GM19372 (cell line): ENCODE measurements around the gene SCAND1.
"Not testable (repeated sequence)": the region's sequence is repeated elsewhere in the genome, so short reads cannot be mapped to it uniquely, and the experiment has no call there.

Experiments used
- ATAC-seq: cut with Tn5 transposase; IDR thresholded peaks from one replicate; pipeline ENCODE4 v1.9.1; 2021; ENCODE audit warnings: mild to moderate bottlenecking, low read depth, moderate library complexity; ENCODE audit not compliant: unreplicated experiment

Gene SCAND1

DNA sequence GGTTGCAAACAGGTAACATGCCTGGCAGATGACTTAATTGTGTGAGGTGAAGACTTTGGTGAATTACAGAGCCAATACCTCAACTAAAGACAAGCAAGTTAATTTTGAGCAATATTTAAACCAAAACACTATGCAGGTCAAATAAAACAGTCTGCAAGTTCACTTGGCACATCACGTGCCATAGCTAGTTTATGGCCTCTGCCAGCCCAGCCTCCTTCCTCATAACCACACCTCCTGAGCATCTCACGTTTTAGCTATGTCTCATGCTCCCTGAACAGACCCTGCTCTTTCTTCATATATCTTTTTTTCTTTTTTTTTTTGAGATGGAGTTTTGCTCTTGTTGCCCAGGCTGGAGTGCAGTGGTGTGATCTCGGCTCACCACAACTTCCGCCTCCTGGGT is 9.6 kb upstream of the SCAND1 start:
- no peak for ATAC-seq

DNA sequence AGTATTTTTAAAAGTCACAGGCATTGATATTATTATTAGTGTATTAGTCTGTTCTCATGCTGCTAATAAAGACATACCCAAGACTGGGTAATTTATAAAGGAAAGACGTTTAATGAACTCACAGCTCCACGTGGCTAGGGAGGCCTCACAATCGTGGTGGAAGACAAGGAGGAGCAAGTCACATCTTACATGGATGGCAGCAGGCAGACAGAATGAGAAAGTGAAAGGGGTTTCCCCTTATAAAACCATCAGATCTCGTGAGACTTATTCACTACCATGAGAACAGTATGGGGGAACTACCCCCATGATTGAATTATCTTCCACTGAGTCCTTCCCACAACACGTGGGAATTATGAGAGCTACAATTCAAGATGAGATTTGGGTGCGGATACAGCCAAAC is 5.0 kb upstream of the SCAND1 start:
- not testable (repeated sequence) for ATAC-seq

DNA sequence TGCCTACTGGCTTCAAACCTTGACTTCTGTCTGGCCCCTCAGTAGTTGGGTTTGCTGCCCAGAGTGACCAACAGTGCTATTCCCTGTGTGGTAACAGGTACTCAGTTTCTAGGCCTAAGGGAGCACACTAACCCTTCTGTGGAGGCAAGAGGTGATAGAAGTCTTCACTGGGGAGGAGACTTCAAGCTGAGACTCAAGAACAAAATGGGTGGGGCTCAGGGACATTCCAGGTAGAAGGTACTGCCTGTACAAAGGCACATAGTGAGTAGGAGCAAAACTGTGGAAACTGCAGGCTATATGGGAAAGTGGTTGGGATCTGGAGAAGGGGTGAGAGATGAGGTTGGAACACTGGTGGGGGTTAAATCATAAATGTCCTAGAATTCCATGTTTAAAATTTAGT is 2.3 kb upstream of the SCAND1 start:
- no peak for ATAC-seq

DNA sequence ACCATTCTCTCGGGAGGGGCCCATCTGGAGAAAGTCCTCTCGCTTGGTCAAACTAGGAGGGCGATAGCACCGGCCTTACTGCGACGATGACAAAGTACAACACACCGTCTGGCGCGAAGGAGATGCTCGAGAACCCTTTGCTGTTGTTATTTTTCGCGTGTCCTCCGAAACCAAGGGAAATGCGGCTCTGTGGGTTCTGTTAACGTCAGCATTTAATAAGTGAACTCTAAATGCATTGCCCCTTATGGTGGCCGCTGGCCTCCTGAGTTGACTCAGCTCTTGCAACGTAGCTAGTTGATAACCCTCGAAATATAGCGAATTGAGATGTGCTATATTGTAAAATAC is 577 bp upstream of the SCAND1 start:
- ATAC-seq = no peak

DNA sequence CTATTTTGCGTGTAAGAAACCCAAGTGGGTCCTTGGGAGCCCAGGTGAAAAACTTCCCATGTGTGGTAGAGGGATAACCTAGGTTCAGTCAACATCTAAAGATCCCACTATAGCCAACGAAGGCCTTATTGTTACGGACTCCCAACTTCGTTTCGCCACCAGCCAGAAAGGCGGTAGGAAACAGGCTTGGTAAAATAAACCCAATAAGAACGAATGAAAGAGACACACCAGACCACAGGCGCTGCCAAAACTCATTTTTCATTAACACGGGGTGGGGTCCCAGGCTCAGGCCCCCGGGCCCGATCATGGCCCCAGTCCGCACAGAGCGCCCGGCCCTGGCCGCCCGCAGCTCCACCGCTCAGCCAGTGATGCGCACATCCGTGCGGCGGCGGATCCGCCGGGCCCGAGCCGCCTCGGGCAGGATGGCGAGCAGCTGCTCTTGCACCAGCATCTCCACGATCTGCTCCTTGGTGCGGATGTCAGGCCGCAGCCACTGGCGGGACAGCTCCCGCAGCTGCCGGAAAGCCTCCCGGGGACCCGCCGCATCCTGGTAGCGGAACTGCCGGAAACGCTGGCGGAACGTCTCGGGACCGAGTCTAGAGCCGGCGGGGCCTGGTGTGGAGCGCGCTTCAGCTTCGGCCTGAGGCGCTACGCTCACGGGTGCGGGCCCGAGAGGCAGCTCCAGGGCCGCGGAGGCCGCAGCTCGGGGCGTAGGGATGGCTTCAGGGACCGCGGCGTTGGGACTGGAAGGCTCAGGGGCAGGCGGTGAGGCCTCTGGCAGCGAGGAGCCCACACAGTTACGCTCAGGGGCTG is 709 bp downstream of the SCAND1 start:
- no peak for ATAC-seq

DNA sequence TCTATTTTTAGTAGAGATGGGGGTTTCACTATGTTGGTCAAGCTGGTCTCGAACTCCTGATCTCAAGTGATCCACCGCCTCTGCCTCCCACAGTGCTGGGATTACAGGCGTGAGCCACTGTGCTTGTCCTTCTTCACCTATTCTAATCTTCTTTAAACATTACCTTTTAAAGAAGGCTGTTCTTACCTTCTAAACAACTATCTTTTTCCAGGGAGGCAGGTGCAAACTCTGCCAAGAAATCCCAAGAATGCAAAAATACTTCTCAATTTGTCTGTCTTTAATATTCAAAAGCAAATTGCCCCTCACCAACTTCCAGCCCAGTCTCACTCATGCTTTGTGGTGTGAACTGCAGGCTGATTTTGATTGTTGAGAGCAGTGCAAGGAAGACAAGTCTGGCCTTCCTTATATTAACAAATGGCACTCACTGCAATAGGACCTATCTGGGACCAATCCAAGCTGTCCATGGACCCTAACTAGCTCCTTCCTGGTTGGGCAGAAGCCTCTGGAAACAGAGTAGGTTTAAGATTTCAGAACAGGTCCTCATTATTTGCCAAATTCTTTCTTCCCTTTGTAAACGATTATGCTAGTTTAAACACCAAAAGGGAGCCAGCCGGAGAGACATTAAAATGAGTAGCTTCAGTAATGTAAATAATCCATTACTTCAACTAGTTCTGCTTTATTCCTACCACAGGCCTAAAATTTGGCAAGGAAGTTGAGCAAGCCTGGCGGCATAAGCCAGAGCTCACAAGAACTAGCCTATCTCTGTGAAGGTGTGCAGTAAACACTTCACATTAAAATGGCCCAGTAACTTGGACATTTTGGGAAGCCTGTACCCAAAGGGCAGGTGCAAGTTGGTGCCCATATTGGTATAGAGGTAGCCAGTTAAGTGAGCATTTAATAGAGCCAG is 1.6 kb downstream of the SCAND1 start:
- ATAC-seq = no peak

DNA sequence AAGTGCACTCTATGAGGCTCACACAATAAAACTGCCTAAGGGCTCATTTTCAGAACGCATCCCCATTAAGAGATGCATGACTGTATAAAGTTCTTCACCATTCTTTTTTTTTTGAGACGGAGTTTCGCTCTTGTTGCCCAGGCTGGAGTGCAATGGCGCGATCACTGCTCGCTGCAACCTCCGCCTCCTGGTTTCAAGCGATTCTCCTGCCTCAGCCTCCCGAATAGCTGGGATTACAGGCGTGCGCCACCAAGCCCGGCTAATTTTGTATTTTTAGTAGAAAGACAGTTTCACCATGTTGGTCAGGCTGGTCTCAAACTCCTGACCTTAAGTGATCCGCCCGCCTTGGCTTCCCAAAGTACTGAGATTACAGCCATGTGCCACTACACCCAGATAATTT is 2.2 kb downstream of the SCAND1 start:
- ATAC-seq = not testable (repeated sequence)

DNA sequence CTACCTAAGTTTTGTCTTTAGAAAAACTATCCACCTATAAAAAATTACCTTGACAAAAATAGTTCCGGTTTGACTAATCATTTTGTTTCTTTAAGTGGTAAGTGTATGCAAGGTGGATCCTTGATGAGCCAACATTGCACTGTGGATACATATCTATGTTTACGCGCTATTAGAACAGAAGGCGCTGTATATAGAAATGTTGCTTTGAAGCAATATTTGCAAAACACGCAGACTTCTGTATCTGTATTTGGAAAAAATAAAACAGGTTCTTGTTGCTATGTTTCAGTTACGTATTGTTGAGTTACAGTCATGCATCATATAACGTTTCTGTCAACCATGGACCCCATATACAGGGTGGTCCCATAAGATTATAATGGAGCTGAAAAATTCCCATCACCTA is 4.2 kb downstream of the SCAND1 start:
- ATAC-seq = no peak

DNA sequence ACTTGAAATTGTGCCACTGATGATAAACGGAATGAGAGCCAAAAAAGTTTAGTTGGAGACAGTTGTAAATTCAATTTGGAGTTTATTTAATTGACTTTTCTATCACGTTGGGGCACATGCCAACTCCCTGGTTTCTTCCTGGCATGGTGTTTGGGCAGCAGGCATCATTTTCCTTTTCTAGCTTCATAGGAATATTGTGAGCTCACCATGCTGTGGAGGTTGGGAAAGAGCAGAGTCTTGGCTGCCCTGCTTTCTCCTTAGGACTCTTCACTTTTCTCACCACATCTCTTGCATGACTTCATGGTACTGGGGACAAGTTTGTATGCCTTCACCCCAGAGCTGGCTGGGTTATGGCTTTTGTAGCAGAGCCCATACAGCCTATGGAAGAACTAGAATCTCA is 6.4 kb downstream of the SCAND1 start:
- no peak for ATAC-seq

DNA sequence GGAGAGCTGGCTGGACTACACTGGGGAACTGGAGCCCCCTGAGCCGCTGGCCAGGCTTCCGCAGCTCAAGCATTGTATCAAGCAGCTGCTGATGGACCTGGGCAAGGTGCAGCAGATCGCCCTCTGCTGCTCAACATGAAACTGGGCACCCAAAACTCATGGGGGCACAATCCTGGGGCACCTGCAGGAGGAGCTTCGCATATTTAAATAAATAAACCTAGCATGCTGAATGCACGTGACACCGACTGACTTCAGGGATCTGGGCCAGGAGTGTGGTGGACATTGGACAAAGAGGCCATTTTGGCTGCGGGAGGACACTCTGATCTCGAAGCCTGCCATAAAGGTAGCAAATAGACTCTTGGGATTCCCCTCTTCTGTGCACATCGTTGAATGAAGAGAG is 6.8 kb downstream of the SCAND1 start:
- no peak for ATAC-seq

DNA sequence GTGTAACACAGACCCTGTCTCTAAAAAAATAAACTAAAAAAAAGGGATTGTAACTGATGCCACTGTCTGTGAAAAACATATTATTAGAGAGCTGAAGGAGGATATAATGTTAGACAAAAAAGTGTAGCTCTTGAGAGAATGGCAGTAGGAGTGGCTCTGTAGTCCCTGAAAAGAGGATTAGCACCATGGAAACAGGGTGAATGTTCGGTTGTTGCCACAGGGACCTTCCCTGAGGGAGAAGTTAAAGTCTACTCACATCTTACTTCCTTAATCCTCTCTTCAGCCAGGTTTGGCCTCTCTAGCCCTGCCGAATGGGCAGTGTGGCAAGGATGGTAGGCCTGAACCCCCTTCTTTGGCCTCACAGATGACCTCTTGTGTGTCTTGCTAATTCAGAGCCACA is 12.1 kb downstream of the SCAND1 start:
- no peak for ATAC-seq

DNA sequence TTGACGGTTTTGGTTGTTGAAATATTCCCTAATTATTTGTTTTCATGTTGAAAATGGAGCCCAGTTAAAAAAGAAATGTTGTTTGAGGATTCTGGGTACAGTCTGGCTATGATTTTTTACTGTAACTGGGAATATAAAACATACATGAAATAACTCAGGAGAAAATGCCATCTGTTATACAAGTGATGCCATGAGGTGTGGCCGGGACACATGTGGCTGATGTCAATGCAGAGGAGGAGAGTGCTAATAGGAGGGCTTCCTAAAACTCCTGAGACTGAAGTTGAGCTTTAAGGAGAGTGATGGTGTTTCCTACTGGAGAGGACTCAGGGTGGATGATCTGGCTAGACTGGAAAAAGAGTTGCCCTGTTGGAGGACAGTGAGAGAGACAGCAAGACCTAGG is 12.7 kb downstream of the SCAND1 start:
- no peak for ATAC-seq

DNA sequence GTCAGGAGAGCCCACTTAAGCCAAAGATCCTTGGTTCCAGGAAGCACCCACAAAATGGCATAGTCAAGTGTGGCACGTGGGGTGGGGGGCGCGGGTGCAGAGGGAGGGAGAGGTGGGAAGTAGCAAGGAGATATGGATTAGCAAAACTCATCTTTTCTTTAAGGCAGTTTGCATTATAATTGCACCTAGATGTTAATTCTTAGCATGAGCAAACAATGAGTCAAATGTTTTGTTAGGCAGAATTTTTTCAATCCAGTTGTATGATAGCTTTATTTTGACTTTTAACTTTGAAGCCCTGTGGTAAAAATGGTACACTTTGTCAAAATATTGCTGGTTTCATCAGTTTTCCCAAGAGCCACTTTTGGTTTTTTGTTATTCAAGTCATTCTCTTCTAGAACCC is 15.0 kb downstream of the SCAND1 start:
- ATAC-seq = no peak

DNA sequence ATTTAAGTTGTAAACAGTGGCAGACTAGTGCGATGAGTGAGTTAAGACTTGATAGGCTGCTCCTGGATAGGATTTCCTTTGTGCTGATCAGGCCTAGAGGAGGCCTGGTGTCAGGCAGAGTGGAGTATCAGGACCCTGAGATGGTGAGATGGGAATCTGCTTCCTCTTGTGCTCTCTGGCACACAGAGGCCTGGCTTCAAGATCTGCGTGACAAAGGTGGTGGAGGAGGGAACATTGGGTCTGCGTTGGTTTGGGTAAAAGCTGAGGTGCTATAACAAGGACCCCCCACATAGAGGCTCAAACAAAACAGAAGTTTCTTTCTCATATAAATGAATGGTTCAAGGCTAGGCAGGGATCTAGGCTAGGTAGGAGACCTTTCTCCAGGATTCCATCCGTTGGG is 20.3 kb downstream of the SCAND1 start:
- ATAC-seq = no peak

DNA sequence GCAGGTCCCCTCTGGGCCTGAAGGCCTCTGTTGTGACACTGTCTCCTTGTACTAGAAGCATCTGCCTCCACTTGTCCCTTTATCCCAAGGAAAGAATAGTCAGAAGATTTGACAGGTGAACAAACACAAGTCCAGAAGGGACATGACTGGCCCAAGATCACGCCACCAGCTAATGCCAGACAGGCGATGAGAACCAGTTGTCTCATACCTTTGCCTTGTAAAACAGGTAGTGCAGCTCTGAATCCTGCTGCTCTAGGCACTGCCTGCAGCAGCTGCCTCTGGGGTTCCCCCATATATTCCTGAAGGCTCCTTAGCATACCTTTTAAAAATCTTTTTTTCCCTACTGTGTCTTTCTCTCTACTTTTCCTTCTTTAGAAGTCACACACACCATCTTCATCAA is 25.0 kb downstream of the SCAND1 start:
- ATAC-seq = no peak

DNA sequence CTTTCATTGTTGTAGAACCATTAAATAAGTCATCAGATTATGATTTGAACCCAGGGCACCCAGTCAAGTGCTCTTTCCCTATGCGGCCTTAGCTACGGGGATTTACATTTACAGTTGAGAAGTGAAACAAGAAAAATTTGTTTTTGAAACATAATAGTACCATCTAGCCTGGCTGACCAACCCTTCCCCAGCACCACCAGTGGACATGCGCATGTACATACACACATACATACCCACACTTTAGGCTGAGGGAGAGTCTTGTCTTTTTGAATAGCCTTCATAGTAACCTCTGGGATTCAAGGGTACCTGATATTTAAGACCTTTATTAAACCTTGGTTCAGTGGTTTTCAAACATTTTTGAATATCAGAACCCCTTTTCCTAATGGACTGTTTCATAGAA is 33.8 kb downstream of the SCAND1 start:
- ATAC-seq = no peak

DNA sequence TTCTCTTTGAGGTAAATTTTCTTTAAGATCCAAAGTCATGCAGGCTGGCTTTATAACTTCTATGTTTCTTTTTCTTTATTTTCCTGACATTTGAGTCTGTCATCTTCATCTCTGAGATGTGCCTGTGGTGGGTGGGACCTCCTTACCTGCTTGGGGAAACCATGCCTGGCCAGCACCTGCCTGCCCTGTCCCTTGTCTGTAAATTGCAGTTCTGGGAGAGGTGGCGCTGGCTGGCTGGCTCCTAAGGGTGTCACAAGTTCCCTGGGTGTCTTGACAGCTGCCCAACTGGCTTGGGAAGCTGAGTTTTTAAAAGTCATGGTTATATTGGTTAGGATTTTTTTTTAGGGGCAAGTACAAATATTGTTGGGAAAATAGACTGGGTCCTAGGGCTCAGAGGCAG is 36.3 kb downstream of the SCAND1 start:
- ATAC-seq = no peak

DNA sequence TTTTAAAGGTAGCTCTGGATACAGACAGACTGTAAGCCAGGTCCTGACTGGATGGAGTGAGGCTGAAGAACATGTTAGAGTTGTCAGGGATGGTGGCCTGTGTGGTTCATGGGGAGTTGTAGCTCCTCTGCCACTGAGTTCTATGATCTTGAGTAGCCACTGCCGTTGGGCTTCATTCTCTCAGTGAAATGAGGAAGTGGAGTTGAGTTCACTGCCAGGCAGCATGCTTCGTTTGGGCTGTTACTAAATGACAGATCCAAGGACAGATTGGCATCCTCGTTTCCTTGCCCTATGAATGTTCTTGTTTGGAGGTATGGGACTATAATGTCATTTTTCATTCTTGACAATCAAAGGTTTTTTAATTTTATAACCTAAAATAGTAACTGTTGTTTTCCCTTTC is 37.2 kb downstream of the SCAND1 start:
- no peak for ATAC-seq

DNA sequence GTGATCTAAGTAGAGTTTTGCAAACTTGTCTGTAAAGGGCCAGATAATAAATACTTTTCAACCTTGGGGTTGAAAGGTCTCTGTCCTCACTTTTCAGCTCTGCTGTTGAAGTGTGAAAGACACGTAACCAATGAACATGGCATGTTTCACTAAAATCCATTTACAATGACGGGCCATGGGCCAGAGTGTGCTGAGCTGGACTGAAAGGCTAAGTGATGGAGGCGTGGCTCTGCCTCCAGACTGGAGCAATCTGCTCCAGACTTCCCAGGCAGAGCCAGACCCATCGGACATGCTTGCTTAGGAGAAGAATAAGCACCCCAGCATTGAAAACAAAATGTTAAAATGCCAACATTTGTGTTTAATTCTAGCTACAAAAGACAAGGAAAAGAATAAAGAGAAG is 41.4 kb downstream of the SCAND1 start:
- ATAC-seq = no peak

DNA sequence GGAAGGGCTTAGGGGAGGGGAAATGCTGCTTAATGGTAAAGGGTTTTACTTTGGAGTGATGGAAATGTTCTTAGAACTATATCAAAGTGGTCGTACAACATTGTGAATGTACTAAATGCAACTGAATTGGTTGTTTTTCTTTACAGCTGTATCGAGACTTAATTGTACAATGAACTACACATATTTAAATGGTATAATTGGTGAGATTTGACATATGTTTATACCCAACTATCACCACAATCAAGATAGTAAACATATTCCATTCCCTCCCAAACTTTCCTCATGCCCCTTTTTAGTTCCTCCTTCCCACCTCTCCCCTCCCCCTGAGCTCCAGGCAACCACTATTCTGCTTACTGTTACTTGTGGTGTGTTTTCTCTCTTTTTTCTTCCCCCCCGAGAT is 44.0 kb downstream of the SCAND1 start:
- ATAC-seq = no peak

DNA sequence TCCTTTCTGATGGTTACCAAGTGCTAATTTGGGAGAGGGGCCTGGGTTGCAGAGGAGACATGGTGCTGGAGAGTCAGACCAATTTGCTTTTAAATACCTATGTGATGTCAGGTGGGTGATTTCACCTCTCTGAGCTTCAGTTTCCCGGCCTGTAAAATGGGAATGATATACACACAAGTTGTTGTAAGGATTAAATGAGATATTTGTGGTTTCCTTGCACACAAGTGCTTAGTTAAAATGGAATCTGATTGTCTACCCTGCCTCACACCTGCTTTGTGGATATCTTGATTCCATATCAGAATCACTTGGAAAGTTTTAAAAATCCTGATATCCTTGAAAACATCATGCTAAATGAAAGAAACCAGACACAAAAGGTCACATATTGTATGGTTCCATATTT is 44.5 kb downstream of the SCAND1 start:
- no peak for ATAC-seq

DNA sequence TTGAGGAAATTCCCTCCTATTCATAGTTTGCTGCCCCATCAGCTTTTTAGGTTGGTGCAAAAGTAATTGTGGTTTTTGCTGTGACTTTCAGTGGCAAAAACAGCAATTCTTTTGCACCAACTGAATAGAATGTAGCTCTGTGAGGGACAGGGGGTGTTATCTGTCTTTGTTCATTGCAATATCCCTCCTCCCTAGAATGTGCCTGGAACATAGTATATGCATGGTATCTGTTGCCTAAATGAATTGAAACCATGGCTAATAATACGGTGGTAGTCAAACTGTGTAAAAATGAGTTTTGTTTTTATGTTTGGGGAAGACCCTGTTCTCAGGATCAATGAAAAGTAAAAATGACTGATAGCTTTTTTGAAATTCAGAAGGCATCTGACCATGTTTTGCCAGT is 45.1 kb downstream of the SCAND1 start:
- no peak for ATAC-seq
